Right lobe of liver (tissue), 4 donors: Measurements from ENCODE around the gene INO80.
"Not testable (repeated sequence)": the region's sequence is repeated elsewhere in the genome, so short reads cannot be mapped to it uniquely, and the experiment has no call there.

Experiments
- POLR2A ChIP-seq: fragments of 450-650 bp; IDR thresholded peaks from one replicate; pipeline ENCODE4 v1.6.1; 2017; ENCODE audit warnings: antibody characterized with exemption, mild to moderate bottlenecking
- TF ChIP-seq, protein P1 (sequence below), 4 donors: fragments of 200-600 bp in 3 of 4; fragments of 450-650 bp in 1 of 4; IDR thresholded peaks; one replicate each; pipeline versions ENCODE4 v1.5.1 to v1.8.0; 2016 to 2022; ENCODE audit warnings: antibody characterized with exemption in 4 of 4, mild to moderate bottlenecking in 2 of 4
- donor health status: DM: no; HTN: no; CAD: no.
- donor health status: DM: no; HTN: no; CAD: no.
- donor health status: DM: no; HTN: yes; CAD: no.

DNA sequence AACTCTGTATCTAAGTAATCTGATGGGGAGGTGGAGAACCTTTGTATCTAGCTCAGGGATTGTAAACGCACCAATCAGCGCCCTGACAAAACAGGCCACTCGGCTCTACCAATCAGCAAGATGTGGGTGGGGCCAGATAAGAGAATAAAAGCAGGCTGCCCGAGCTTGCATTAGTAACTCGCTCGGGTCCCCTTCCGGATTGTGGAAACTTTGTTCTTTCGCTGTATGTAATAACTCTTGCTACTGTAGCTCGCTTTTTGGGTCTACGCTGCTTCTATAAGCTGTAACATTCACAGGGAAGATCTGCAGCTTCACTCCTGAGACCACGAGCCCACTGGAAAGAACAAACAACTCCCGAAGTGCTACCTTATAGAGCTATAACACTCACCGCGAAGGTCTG, 153.8 kb downstream of the INO80 start:
- TF ChIP-seq, protein P1, sequence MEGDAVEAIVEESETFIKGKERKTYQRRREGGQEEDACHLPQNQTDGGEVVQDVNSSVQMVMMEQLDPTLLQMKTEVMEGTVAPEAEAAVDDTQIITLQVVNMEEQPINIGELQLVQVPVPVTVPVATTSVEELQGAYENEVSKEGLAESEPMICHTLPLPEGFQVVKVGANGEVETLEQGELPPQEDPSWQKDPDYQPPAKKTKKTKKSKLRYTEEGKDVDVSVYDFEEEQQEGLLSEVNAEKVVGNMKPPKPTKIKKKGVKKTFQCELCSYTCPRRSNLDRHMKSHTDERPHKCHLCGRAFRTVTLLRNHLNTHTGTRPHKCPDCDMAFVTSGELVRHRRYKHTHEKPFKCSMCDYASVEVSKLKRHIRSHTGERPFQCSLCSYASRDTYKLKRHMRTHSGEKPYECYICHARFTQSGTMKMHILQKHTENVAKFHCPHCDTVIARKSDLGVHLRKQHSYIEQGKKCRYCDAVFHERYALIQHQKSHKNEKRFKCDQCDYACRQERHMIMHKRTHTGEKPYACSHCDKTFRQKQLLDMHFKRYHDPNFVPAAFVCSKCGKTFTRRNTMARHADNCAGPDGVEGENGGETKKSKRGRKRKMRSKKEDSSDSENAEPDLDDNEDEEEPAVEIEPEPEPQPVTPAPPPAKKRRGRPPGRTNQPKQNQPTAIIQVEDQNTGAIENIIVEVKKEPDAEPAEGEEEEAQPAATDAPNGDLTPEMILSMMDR (IDR thresholded peaks at IDR 0.05) = not testable (repeated sequence)
- TF ChIP-seq POLR2A = not testable (repeated sequence)
